GM23338 (cell line): ENCODE measurements around the gene CTDSPL. TPM values are rescaled to one million over a fixed set of nuclear protein-coding genes. Genes with fewer than 3 reads are reported as not detected.

ENCODE experiments used
- ATAC-seq: fragments of 200-7000 bp; cut with Tn5 transposase; 3 replicates; pipeline ENCODE4 v1.9.1; 2020
- DNase-seq: peaks from one replicate; pipeline ENCODE4 v3.0.0-alpha.2; 2015; ENCODE audit warnings: low spot score
- H2AFZ ChIP-seq: fragments of 200-600 bp; sonication (generic); 2 replicates; pipeline ENCODE4 v1.8.0; 2016; ENCODE audit warnings: antibody characterized with exemption, mild to moderate bottlenecking, moderate library complexity
- H3F3A ChIP-seq: fragments of 200-600 bp; sonication (generic); replicated peaks from 2 replicates; pipeline ENCODE4 v1.8.0; 2017; ENCODE audit warnings: antibody characterized with exemption, mixed run types, low read depth
- H3K27ac ChIP-seq: fragments of 200-600 bp; sonication (generic); 2 replicates; pipeline ENCODE4 v1.6.1; 2016; ENCODE audit warnings: low read depth
- H3K27me3 ChIP-seq: fragments of 200-600 bp; sonication (generic); 2 replicates; pipeline ENCODE4 v1.8.0; 2016; ENCODE audit warnings: mild to moderate bottlenecking, mixed run types, moderate library complexity; ENCODE audit not compliant: insufficient read depth
- H3K36me3 ChIP-seq: fragments of 200-600 bp; sonication (generic); 2 replicates; pipeline ENCODE4 v1.8.0; 2016; ENCODE audit warnings: mild to moderate bottlenecking; ENCODE audit not compliant: insufficient read depth
- H3K4me1 ChIP-seq: fragments of 200-600 bp; sonication (generic); 2 replicates; pipeline ENCODE4 v1.8.0; 2016; ENCODE audit warnings: mild to moderate bottlenecking, moderate library complexity; ENCODE audit not compliant: insufficient read depth
- H3K4me2 ChIP-seq: fragments of 200-600 bp; sonication (generic); 2 replicates; pipeline ENCODE4 v1.7.1; 2017; ENCODE audit warnings: mixed run types
- H3K4me3 ChIP-seq: fragments of 200-600 bp; sonication (generic); 2 replicates; pipeline ENCODE4 v1.6.1; 2016; ENCODE audit warnings: mixed run types
- H3K79me2 ChIP-seq: fragments of 200-600 bp; sonication (generic); replicated peaks from 2 replicates; pipeline ENCODE4 v1.8.0; 2017; ENCODE audit warnings: mild to moderate bottlenecking; ENCODE audit not compliant: insufficient read depth
- H3K9me2 ChIP-seq: fragments of 200-600 bp; sonication (generic); 2 replicates; pipeline ENCODE4 v1.8.0; 2017; ENCODE audit not compliant: insufficient read depth
- H4K20me1 ChIP-seq: fragments of 200-600 bp; sonication (generic); replicated peaks from 2 replicates; pipeline ENCODE4 v1.8.0; 2017; ENCODE audit warnings: mild to moderate bottlenecking; ENCODE audit not compliant: insufficient read depth
- H3K27ac Mint-ChIP-seq: 2 replicates; pipeline ENCODE4 v1.8.0; 2020; ENCODE audit warnings: inconsistent platforms, mild to moderate bottlenecking, moderate library complexity, mixed read lengths
- H3K27me3 Mint-ChIP-seq: 3 replicates; pipeline ENCODE4 v1.8.0; 2022; ENCODE audit warnings: low read depth, mild to moderate bottlenecking, moderate library complexity, mixed read lengths, inconsistent platforms; ENCODE audit not compliant: insufficient read depth, poor library complexity
- H3K36me3 Mint-ChIP-seq: 3 replicates; pipeline ENCODE4 v1.8.0; 2021; ENCODE audit warnings: low read depth, mild to moderate bottlenecking, inconsistent platforms, moderate library complexity, mixed read lengths
- H3K4me1 Mint-ChIP-seq: 3 replicates; pipeline ENCODE4 v1.8.0; 2020; ENCODE audit warnings: mild to moderate bottlenecking, inconsistent platforms, mixed read lengths
- H3K4me3 Mint-ChIP-seq: 3 replicates; pipeline ENCODE4 v1.8.0; 2021; ENCODE audit warnings: moderate library complexity, mild to moderate bottlenecking, inconsistent platforms, mixed read lengths
- H3K9me3 Mint-ChIP-seq: 3 replicates; pipeline ENCODE4 v1.8.0; 2020; ENCODE audit warnings: moderate library complexity, mild to moderate bottlenecking, inconsistent platforms, mixed read lengths
- CREB1 ChIP-seq: fragments of 250-450 bp; sonication (Bioruptor Pico); IDR thresholded peaks from 2 replicates; pipeline ENCODE4 v1.5.0; 2020; ENCODE audit warnings: low read depth, mild to moderate bottlenecking, moderate library complexity
- EZH2 ChIP-seq: fragments of 200-600 bp; sonication (generic); IDR thresholded peaks from one replicate; pipeline ENCODE4 v1.8.0; 2017; ENCODE audit warnings: antibody characterized with exemption, mild to moderate bottlenecking, low read depth; ENCODE audit not compliant: unreplicated experiment
- EZH2phosphoT487 ChIP-seq: fragments of 200-600 bp; sonication (generic); IDR thresholded peaks from one replicate; pipeline ENCODE4 v1.8.1; 2018; ENCODE audit warnings: antibody characterized with exemption; ENCODE audit not compliant: unreplicated experiment
- JUNB ChIP-seq: IDR thresholded peaks from one replicate; pipeline ENCODE4 v1.6.1; 2016; ENCODE audit warnings: antibody characterized with exemption; ENCODE audit not compliant: unreplicated experiment
- NANOG ChIP-seq: IDR thresholded peaks from 2 replicates; pipeline ENCODE4 v1.6.1; 2016; ENCODE audit warnings: antibody characterized with exemption, borderline replicate concordance
- POLR2AphosphoS5 ChIP-seq: IDR thresholded peaks from 2 replicates; pipeline ENCODE4 v1.6.1; 2016; ENCODE audit warnings: antibody characterized with exemption, low read depth
- STAT1 ChIP-seq: IDR thresholded peaks from one replicate; pipeline ENCODE4 v1.6.1; 2016; ENCODE audit warnings: antibody characterized with exemption; ENCODE audit not compliant: unreplicated experiment
- ZNF114 ChIP-seq: fragments of 250-450 bp; sonication (Bioruptor Pico); IDR thresholded peaks from 2 replicates; pipeline ENCODE4 v1.5.0; 2020; ENCODE audit warnings: mild to moderate bottlenecking, moderate library complexity
- ZNF331 ChIP-seq: fragments of 250-450 bp; sonication (Bioruptor Pico); IDR thresholded peaks from 2 replicates; pipeline ENCODE4 v1.5.0; 2020; ENCODE audit warnings: low read depth, mild to moderate bottlenecking, moderate library complexity
- polyA plus RNA-seq: library from polyadenylated mRNA; unstranded; fragments of >200 nt; fragmentation: Nextera tagmentation; extraction: Ambion mirVana; gene quantifications from 2 replicates; pipeline ENCODE4 v1.2.1, GENCODE V29; 2016
- total RNA-seq: library from RNA; depleted of rRNA; stranded (reverse); fragments of >200 nt; shearing (Covaris generic); gene quantifications from 2 replicates; pipeline ENCODE4 v1.2.3, GENCODE V29; 2014
- TF ChIP-seq, protein P1 (sequence below): IDR thresholded peaks from 2 replicates; pipeline ENCODE4 v1.6.1; 2016; ENCODE audit warnings: antibody characterized with exemption
- TF ChIP-seq, protein P2 (sequence below), 2 experiments: fragments of 200-600 bp in 1 of 2; sonication (generic) in 1 of 2; conservative IDR thresholded peaks; 2 replicates each; pipeline versions ENCODE4 v1.5.1 to v1.6.1; 2016 to 2017; ENCODE audit warnings: antibody characterized with exemption in 2 of 2, low read depth in 2 of 2, mild to moderate bottlenecking in 2 of 2, moderate library complexity in 1 of 2
- TF ChIP-seq, protein P3 (sequence below): IDR thresholded peaks from one replicate; pipeline ENCODE4 v1.6.1; 2018; ENCODE audit warnings: antibody characterized with exemption; ENCODE audit not compliant: unreplicated experiment
- TF ChIP-seq, protein P4 (sequence below): fragments of 250-450 bp; sonication (Bioruptor Pico); IDR thresholded peaks from 2 replicates; pipeline ENCODE4 v1.5.0; 2020; ENCODE audit warnings: mild to moderate bottlenecking, moderate library complexity

CTDSPL gene
- total and polyA plus RNA-seq, 2 experiments from 2014 or later = 23.2 to 42.0 TPM

DNA sequence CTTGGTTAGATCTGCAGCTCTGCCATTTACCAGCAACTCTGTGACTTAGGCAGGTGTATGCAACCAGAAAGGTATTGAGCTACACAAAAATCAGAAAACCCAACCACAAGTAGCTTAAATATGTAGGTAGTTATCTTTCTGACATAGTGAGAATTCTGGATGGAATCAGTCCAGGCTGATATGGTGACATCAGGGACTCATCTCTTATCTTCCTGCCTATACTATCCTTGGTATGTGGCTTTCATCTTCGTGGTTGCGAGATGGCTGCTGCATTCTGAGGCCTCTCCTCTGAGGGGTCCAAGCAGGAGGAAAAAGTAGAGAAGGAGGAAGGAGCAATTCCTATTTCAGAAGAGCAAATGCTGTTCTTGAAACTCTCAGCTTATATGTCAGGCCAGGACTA is 40.0 kb downstream of the CTDSPL start:
- H3K4me3 ChIP-seq = no peak overlapping the region
- no peaks in the 10 kb centered on the region for H4K20me1 ChIP-seq
- H3K27ac Mint-ChIP-seq = no peak overlapping the region
- no peak for TF ChIP-seq NANOG
- no peak for TF ChIP-seq JUNB
- TF ChIP-seq, protein P1, sequence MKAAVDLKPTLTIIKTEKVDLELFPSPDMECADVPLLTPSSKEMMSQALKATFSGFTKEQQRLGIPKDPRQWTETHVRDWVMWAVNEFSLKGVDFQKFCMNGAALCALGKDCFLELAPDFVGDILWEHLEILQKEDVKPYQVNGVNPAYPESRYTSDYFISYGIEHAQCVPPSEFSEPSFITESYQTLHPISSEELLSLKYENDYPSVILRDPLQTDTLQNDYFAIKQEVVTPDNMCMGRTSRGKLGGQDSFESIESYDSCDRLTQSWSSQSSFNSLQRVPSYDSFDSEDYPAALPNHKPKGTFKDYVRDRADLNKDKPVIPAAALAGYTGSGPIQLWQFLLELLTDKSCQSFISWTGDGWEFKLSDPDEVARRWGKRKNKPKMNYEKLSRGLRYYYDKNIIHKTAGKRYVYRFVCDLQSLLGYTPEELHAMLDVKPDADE = no peak
- no peak for TF ChIP-seq ZNF331 (CRISPR knock-in tag)
- no peak for TF ChIP-seq CREB1 (CRISPR knock-in tag)
- no peak for TF ChIP-seq ZNF114 (CRISPR knock-in tag)
- TF ChIP-seq, protein P2, sequence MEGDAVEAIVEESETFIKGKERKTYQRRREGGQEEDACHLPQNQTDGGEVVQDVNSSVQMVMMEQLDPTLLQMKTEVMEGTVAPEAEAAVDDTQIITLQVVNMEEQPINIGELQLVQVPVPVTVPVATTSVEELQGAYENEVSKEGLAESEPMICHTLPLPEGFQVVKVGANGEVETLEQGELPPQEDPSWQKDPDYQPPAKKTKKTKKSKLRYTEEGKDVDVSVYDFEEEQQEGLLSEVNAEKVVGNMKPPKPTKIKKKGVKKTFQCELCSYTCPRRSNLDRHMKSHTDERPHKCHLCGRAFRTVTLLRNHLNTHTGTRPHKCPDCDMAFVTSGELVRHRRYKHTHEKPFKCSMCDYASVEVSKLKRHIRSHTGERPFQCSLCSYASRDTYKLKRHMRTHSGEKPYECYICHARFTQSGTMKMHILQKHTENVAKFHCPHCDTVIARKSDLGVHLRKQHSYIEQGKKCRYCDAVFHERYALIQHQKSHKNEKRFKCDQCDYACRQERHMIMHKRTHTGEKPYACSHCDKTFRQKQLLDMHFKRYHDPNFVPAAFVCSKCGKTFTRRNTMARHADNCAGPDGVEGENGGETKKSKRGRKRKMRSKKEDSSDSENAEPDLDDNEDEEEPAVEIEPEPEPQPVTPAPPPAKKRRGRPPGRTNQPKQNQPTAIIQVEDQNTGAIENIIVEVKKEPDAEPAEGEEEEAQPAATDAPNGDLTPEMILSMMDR (conservative IDR thresholded peaks at IDR 0.05; ENCODE audit: low read depth in 2 of 2) = no peak
- TF ChIP-seq, protein P3, sequence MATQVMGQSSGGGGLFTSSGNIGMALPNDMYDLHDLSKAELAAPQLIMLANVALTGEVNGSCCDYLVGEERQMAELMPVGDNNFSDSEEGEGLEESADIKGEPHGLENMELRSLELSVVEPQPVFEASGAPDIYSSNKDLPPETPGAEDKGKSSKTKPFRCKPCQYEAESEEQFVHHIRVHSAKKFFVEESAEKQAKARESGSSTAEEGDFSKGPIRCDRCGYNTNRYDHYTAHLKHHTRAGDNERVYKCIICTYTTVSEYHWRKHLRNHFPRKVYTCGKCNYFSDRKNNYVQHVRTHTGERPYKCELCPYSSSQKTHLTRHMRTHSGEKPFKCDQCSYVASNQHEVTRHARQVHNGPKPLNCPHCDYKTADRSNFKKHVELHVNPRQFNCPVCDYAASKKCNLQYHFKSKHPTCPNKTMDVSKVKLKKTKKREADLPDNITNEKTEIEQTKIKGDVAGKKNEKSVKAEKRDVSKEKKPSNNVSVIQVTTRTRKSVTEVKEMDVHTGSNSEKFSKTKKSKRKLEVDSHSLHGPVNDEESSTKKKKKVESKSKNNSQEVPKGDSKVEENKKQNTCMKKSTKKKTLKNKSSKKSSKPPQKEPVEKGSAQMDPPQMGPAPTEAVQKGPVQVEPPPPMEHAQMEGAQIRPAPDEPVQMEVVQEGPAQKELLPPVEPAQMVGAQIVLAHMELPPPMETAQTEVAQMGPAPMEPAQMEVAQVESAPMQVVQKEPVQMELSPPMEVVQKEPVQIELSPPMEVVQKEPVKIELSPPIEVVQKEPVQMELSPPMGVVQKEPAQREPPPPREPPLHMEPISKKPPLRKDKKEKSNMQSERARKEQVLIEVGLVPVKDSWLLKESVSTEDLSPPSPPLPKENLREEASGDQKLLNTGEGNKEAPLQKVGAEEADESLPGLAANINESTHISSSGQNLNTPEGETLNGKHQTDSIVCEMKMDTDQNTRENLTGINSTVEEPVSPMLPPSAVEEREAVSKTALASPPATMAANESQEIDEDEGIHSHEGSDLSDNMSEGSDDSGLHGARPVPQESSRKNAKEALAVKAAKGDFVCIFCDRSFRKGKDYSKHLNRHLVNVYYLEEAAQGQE = no peak
- no peak for TF ChIP-seq POLR2AphosphoS5
- TF ChIP-seq, protein P4, sequence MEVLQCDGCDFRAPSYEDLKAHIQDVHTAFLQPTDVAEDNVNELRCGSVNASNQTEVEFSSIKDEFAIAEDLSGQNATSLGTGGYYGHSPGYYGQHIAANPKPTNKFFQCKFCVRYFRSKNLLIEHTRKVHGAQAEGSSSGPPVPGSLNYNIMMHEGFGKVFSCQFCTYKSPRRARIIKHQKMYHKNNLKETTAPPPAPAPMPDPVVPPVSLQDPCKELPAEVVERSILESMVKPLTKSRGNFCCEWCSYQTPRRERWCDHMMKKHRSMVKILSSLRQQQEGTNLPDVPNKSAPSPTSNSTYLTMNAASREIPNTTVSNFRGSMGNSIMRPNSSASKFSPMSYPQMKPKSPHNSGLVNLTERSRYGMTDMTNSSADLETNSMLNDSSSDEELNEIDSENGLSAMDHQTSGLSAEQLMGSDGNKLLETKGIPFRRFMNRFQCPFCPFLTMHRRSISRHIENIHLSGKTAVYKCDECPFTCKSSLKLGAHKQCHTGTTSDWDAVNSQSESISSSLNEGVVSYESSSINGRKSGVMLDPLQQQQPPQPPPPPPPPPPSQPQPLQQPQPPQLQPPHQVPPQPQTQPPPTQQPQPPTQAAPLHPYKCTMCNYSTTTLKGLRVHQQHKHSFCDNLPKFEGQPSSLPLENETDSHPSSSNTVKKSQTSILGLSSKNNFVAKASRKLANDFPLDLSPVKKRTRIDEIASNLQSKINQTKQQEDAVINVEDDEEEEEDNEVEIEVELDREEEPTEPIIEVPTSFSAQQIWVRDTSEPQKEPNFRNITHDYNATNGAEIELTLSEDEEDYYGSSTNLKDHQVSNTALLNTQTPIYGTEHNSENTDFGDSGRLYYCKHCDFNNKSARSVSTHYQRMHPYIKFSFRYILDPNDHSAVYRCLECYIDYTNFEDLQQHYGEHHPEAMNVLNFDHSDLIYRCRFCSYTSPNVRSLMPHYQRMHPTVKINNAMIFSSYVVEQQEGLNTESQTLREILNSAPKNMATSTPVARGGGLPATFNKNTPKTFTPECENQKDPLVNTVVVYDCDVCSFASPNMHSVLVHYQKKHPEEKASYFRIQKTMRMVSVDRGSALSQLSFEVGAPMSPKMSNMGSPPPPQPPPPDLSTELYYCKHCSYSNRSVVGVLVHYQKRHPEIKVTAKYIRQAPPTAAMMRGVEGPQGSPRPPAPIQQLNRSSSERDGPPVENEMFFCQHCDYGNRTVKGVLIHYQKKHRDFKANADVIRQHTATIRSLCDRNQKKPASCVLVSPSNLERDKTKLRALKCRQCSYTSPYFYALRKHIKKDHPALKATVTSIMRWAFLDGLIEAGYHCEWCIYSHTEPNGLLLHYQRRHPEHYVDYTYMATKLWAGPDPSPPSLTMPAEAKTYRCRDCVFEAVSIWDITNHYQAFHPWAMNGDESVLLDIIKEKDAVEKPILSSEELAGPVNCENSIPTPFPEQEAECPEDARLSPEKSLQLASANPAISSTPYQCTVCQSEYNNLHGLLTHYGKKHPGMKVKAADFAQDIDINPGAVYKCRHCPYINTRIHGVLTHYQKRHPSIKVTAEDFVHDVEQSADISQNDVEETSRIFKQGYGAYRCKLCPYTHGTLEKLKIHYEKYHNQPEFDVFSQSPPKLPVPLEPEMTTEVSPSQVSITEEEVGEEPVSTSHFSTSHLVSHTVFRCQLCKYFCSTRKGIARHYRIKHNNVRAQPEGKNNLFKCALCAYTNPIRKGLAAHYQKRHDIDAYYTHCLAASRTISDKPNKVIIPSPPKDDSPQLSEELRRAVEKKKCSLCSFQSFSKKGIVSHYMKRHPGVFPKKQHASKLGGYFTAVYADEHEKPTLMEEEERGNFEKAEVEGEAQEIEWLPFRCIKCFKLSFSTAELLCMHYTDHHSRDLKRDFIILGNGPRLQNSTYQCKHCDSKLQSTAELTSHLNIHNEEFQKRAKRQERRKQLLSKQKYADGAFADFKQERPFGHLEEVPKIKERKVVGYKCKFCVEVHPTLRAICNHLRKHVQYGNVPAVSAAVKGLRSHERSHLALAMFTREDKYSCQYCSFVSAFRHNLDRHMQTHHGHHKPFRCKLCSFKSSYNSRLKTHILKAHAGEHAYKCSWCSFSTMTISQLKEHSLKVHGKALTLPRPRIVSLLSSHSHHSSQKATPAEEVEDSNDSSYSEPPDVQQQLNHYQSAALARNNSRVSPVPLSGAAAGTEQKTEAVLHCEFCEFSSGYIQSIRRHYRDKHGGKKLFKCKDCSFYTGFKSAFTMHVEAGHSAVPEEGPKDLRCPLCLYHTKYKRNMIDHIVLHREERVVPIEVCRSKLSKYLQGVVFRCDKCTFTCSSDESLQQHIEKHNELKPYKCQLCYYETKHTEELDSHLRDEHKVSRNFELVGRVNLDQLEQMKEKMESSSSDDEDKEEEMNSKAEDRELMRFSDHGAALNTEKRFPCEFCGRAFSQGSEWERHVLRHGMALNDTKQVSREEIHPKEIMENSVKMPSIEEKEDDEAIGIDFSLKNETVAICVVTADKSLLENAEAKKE (CRISPR knock-in tag) = no peak
- TF ChIP-seq EZH2phosphoT487 = no peak
- TF ChIP-seq STAT1 = no peak
- no peak for TF ChIP-seq EZH2
- no peaks in the 10 kb centered on the region for H3K27me3 ChIP-seq
- H3K79me2 ChIP-seq = peaks cover 22% of the 10 kb centered on the region
- H3K4me1 Mint-ChIP-seq = peaks cover 42% of the 10 kb centered on the region
- H3K4me1 ChIP-seq = peaks cover 30% of the 10 kb centered on the region
- no peak overlapping the region for H3K27ac ChIP-seq
- H3K9me3 Mint-ChIP-seq = no peaks in the 10 kb centered on the region
- peaks cover 4% of the 10 kb centered on the region; the same call in 1 of the 2 replicates for H3K9me2 ChIP-seq
- ATAC-seq (no peak), DNase-seq (no peak)
- no peaks in the 10 kb centered on the region for H3K27me3 Mint-ChIP-seq
- no peak overlapping the region for H2AFZ ChIP-seq
- no peaks in the 10 kb centered on the region; the same call in 2 of the 3 replicates for H3K36me3 Mint-ChIP-seq
- no peak overlapping the region for H3K4me2 ChIP-seq
- H3K36me3 ChIP-seq = no peaks in the 10 kb centered on the region; the same call in 1 of the 2 replicates
- no peaks in the 10 kb centered on the region for H3F3A ChIP-seq
- no peak overlapping the region for H3K4me3 Mint-ChIP-seq
